Kidney epithelial cell (primary cell): ENCODE data around the gene RAB20. TPM values are rescaled to one million over a fixed set of nuclear protein-coding genes. Genes with fewer than 3 reads are reported as not detected.

ENCODE experiments used
- DNase-seq: peaks from one replicate; pipeline ENCODE4 v3.0.0-alpha.2; 2010; ENCODE audit warnings: low read depth
- H3K27me3 ChIP-seq: 2 replicates; pipeline ENCODE4 v1.6.0; 2011; ENCODE audit warnings: low read length; ENCODE audit not compliant: control insufficient read depth, insufficient read depth
- H3K36me3 ChIP-seq: 2 replicates; pipeline ENCODE4 v1.5.1; 2011; ENCODE audit warnings: low read length; ENCODE audit not compliant: control insufficient read depth, insufficient read depth
- H3K4me3 ChIP-seq: 2 replicates; pipeline ENCODE4 v1.5.1; 2011; ENCODE audit warnings: low read depth, mild to moderate bottlenecking, control low read depth, low read length
- total RNA-seq: library from RNA; depleted of rRNA; stranded (reverse); fragments of >200 nt; gene quantifications from 2 replicates; pipeline ENCODE4 v1.2.3, GENCODE V29; 2015
- TF ChIP-seq, protein P1 (sequence below): IDR thresholded peaks from 2 replicates; pipeline ENCODE4 v1.5.1; 2011; ENCODE audit warnings: mild to moderate bottlenecking, moderate library complexity, low read length, control low read depth, inconsistent platforms; ENCODE audit not compliant: insufficient read depth, poor library complexity, severe bottlenecking

The RAB20 gene
- total RNA-seq, 1 donor from 2014 or later: 7.4 TPM

DNA sequence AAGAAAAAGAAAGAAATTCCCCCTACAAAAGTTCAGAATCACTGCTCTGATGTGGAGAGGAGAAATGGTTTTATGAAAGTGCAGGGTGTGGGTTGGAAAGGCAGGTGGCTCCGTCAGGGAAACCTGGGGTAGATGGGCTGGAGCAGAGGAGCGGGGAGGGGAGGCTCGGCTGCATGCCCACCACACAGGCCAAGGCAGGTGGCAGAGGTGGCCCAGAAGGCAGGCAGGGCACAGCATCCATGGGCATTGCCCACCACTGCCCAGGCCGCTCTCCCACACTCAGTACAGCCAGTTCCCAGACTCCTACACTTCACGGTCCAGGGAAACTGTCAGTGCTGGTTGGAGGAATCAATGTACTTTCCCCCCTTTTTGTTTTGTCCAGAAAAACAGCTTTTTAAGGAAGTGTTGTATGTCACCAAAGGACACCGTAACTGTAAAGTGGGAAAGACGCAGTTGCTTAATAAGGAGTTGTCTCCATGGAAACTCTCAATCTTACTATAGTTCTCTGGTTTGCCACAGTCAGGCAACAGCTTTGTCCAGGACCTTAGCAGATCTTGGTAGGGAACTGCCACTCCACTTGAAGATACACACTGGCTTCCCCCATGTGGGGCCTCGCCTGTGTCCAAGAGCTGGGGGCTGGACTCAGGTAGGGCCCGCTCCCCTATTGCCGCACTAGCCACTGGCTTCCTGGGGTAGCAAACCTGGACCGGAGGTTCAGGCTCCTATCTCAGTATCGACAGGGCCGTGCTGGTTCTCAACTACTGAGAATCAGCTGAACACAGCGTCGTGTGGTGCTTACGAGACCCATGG, 82.9 kb downstream of the RAB20 start:
- Histone ChIP-seq H3K4me3 (no peak overlapping the region), H3K36me3 (peaks cover 6% of the 10 kb centered on the region), H3K27me3 (no peaks in the 10 kb centered on the region)
- TF ChIP-seq, protein P1, sequence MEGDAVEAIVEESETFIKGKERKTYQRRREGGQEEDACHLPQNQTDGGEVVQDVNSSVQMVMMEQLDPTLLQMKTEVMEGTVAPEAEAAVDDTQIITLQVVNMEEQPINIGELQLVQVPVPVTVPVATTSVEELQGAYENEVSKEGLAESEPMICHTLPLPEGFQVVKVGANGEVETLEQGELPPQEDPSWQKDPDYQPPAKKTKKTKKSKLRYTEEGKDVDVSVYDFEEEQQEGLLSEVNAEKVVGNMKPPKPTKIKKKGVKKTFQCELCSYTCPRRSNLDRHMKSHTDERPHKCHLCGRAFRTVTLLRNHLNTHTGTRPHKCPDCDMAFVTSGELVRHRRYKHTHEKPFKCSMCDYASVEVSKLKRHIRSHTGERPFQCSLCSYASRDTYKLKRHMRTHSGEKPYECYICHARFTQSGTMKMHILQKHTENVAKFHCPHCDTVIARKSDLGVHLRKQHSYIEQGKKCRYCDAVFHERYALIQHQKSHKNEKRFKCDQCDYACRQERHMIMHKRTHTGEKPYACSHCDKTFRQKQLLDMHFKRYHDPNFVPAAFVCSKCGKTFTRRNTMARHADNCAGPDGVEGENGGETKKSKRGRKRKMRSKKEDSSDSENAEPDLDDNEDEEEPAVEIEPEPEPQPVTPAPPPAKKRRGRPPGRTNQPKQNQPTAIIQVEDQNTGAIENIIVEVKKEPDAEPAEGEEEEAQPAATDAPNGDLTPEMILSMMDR: no peak
- DNase-seq: no peak

GRCh38 chr13:110477706-110478245, 83.7 kb downstream of the RAB20 start:
- TF ChIP-seq, protein P1: no peak
- Histone ChIP-seq H3K36me3 (peaks cover 4% of the 10 kb centered on the region), H3K27me3 (no peaks in the 10 kb centered on the region), H3K4me3 (no peak overlapping the region)
- no peak for DNase-seq

GRCh38 chr13:110476220-110476617, 85.3 kb downstream of the RAB20 start:
- H3K36me3 ChIP-seq: peaks cover 1% of the 10 kb centered on the region
- H3K27me3 ChIP-seq: no peaks in the 10 kb centered on the region

DNA sequence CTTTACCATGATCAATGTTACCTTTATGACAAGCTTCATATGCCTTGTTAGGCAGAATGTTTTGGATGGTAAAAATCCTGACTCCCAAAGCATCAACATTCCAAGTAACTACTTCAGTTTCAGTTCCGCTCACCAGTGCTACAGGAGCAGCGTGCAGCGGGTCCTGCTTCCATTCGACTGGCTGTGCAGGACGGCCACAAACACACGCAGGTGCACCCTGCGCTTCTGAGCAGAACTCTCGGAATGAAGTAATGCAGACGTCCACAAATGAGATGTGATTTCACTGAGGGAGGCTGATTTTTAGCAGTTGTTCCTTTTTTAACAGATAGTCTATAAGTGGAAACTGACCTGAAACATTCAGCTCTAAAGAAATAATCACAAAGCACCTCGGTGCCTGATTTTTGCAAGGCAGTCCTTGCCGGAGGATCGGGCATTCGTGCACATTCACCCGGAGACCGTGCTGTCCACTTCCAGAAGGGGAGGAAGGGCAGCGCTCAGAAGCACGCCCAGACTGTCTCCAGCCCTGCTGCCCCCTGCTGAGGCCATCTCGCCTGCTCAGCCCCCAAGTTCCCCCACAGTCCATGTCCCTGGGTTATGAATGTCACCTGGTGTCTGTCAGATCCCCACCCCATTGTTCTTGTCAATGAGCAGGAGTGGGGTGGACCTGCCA, 85.8 kb downstream of the RAB20 start:
- no peaks in the 10 kb centered on the region for H3K27me3 ChIP-seq
- H3K4me3 ChIP-seq: no peak overlapping the region
- TF ChIP-seq, protein P1: no peak
- no peak for DNase-seq
- peaks cover 1% of the 10 kb centered on the region for H3K36me3 ChIP-seq

More at GRCh38 chr13:110476220-110476617, 85.3 kb downstream of the RAB20 start:
- H3K4me3 ChIP-seq: no peak overlapping the region
- no peak for DNase-seq
- TF ChIP-seq, protein P1: no peak

DNA sequence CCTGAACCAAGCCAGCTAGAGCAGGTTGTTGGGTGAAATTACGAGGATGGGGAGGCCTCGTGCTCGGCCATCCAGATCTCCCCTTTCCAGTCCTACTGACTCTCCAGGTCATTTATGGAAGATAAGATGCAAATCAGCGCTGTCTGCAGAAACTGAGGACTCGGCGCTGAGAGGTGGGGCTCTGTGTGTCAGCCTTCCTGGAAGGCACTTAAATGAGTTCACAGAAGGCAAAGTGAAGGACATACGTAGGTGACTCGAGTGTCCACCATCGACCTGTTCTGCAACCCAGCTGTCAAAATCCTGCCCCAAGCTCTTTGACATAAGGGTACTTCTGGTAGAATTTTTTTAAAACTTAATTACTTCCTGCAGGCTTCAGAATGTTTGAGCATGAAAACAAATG, 86.4 kb downstream of the RAB20 start:
- DNase-seq: no peak
- H3K4me3 ChIP-seq: no peak overlapping the region
- no peaks in the 10 kb centered on the region for H3K27me3 ChIP-seq
- peaks cover 1% of the 10 kb centered on the region for H3K36me3 ChIP-seq
- TF ChIP-seq, protein P1: no peak
